ENCODE measurements around the gene CELSR1.
"Not testable (repeated sequence)": the region's sequence is repeated elsewhere in the genome, so short reads cannot be mapped to it uniquely, and the experiment has no call there.

Gene CELSR1

GRCh38 chr22:46509416-46510089, 27.9 kb downstream of the CELSR1 start:
- no peak for DNase-seq

GRCh38 chr22:46508491-46508999, 28.9 kb downstream of the CELSR1 start:
- no peak for DNase-seq

GRCh38 chr22:46507451-46508425, 29.7 kb downstream of the CELSR1 start:
- DNase-seq: no peak

GRCh38 chr22:46504584-46504983, 32.8 kb downstream of the CELSR1 start:
- DNase-seq: no peak

- no peak for DNase-seq
These were observed 34.8 kb downstream of the CELSR1 start for GRCh38 chr22:46502440-46503175.

GRCh38 chr22:46501701-46502100, 35.7 kb downstream of the CELSR1 start:
- DNase-seq: no peak

- DNase-seq: not testable (repeated sequence)
These were observed 36.2 kb downstream of the CELSR1 start for GRCh38 chr22:46501265-46501664.

GRCh38 chr22:46500201-46500600, 37.2 kb downstream of the CELSR1 start:
- DNase-seq: no peak

- no peak for DNase-seq
These were observed 37.6 kb downstream of the CELSR1 start for GRCh38 chr22:46499805-46500189.

GRCh38 chr22:46491946-46492345, 45.5 kb downstream of the CELSR1 start:
- no peak for DNase-seq

GRCh38 chr22:46490538-46490937, 46.9 kb downstream of the CELSR1 start:
- DNase-seq: no peak

GRCh38 chr22:46486996-46487717, 50.3 kb downstream of the CELSR1 start:
- DNase-seq: no peak

GRCh38 chr22:46484861-46485595, 52.4 kb downstream of the CELSR1 start:
- no peak for DNase-seq

GRCh38 chr22:46484156-46484860, 53.1 kb downstream of the CELSR1 start:
- DNase-seq: no peak

GRCh38 chr22:46483353-46483752, 54.1 kb downstream of the CELSR1 start:
- DNase-seq: no peak

- DNase-seq: no peak
These were observed 55.3 kb downstream of the CELSR1 start for GRCh38 chr22:46482056-46482675.

GRCh38 chr22:46481386-46481785, 56.0 kb downstream of the CELSR1 start:
- DNase-seq: no peak

GRCh38 chr22:46480396-46480795, 57.0 kb downstream of the CELSR1 start:
- DNase-seq: no peak

- no peak for DNase-seq
These were observed 58.4 kb downstream of the CELSR1 start for GRCh38 chr22:46479046-46479445.

GRCh38 chr22:46478083-46478551, 59.3 kb downstream of the CELSR1 start:
- DNase-seq: no peak

Measured in OCI-M1 (cell line).